HG02610 (cell line): ENCODE data around the gene TRIM63.

Experiments
- ATAC-seq: cut with Tn5 transposase; IDR thresholded peaks from one replicate; pipeline ENCODE4 v1.9.1; 2021; ENCODE audit warnings: mild to moderate bottlenecking, moderate library complexity; ENCODE audit not compliant: unreplicated experiment

The TRIM63 gene

GRCh38 chr1:26020330-26020768, 47.1 kb downstream of the TRIM63 start:
- no peak for ATAC-seq

DNA sequence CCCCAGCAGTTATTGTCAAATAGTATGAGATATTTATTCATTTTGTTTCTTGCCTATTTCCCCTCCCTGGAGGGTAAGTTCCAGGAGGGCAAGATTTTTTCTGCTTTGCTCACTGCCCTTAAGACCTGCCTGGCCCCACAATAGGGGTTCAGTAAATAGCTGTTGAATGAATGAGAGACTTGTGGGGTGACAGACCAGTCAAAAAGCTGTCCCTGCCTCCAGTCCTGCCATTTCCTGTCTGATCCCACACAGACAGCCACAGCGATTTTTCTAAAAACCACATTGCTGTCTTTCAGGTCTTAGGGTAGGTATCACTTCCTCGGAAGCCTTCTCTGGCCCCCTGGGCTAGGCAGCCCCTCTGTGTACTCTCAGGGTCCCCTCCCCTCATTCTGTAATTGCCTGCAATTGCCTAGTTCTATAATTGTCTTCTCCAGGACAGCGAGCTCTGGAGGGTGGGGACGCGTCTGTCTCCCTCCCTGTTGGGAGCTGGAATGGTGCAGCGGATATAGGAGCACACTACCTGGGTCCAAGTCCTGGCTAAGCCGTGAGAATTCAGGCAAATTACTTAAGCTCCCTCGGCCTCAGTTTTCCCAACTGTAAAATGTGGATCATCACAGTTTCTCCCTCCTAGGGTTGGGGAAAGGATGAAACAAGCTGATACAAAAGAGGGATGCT, 47.7 kb downstream of the TRIM63 start:
- ATAC-seq = no peak

DNA sequence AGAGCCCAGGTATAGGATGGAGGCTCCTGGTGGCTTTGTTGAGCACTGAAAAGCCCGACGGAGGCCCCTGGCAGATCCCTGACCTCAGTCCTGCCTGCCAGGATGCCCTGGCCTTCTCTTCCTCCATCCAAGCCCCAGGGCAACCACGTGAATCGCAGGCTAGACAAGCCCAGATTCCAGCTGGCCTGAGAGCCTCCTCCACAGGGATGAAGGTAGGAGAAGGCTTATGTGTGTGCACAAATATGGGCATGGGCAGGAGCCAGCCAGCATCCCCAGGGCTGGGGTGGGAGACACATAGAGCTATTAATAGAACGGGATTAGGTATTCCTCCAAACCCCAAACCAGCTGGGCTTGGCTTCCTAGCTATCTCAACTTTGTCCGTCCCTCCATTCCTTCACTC, 49.8 kb downstream of the TRIM63 start:
- no peak for ATAC-seq

DNA sequence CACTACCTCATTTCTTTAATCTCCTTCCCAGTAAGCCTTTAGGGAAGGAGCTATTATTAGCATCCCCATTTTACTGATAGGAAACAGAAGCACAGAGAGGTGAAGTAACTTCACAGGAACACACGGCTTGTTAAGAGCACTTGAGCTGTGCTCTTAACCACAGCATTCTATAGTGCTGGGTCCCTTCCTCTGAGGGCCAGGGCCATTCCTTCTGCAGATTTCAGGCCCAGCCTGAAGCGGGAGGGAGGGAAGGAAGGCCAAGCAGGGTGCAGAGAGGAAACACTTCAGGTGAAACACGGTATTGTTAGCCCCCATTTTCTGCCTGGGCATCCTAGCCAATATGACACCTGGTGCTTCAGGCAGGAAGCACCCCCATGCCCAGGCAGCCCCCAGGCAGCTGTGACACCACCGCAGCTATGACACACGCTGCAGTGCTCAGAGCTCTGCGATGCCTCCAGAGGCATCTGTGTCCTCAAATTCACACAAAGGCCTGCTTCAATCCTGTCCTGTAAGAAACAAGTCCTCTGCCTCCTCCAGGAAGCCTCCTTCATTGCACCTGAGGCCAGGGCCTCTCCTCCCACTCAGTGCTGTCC, 50.4 kb downstream of the TRIM63 start:
- no peak for ATAC-seq

- no peak for ATAC-seq
Measured at GRCh38 chr1:26016258-26016952, 51.0 kb downstream of the TRIM63 start.

DNA sequence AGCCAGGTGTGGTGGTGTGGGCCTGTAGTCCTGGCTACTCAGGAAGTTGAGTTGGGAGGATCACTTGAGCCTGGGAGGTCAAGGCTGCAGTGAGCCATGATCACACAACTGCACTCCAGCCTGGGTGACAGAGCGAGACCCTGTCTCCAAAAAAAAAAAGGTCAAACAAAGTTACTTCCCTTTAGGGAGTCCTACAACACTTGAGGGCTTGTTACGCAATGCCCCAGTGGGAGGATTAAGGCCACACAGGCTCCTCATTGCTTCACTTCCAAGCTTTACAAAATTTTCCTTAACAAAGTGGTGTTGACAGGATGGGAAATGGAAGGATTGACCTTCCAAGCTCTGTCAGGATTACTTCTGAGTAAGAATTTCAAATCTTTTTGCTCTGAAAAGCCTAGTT, 52.1 kb downstream of the TRIM63 start:
- no peak for ATAC-seq

- no peak for ATAC-seq
Measured at GRCh38 chr1:26014179-26014578, 53.3 kb downstream of the TRIM63 start.

DNA sequence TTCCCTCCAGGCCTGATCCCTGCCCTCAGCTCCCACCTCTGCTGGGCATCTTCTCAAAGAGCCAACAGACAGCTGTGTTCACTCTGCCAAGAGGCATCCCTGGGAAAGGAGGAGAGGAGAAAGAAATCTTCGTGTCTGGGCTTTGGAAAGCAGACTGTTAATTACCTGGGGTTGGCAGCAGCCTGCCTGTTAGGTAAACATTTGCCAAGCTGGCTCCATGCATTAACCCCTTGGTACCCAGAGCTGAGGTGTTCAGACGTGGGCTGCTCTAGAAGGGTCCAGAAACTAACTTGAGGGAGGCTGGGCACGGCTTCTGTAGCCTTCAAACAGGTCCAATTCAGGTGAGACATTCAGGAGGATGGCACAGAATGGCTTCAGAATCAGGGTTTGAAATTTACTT, 54.6 kb downstream of the TRIM63 start:
- no peak for ATAC-seq

DNA sequence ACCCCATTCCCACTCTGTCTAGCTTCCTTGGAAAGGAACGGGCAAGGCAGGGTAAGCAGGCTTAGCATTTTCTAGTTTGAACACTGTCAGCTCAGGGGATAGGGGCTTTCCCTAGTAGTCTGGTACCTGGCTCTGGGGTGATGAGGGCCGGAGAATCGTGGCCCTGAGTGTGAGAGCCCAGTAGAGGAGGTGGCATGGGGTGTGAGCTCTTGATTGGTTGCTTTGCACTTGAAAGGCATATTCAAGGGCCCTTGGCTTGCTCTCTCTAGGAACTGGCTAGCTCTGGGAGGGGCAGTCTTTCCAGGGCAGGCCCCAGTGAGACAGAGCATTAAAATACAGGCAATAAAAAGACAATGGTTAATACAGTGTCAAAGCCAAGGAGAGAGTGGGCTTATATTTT, 56.6 kb downstream of the TRIM63 start:
- ATAC-seq = no peak

GRCh38 chr1:26009796-26010447, 57.5 kb downstream of the TRIM63 start:
- no peak for ATAC-seq

DNA sequence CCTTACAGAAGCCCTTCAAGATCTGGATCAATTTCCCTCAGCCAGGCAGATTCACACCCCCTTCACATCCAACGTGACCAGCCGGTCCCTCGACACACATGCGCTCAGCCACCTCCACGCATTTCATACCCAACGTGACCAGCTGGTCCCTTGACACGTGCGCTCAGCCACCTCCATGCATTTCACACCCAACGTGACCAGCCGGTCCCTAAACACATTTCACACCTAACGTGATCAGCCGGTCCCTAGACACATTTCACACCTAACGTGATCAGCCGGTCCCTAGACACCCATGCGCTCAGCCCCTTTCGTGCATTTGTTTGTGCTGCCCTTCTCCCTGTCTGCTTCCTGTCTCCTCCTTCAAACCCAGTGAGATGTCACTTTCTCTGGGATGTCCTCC, 60.7 kb downstream of the TRIM63 start:
- ATAC-seq = no peak

DNA sequence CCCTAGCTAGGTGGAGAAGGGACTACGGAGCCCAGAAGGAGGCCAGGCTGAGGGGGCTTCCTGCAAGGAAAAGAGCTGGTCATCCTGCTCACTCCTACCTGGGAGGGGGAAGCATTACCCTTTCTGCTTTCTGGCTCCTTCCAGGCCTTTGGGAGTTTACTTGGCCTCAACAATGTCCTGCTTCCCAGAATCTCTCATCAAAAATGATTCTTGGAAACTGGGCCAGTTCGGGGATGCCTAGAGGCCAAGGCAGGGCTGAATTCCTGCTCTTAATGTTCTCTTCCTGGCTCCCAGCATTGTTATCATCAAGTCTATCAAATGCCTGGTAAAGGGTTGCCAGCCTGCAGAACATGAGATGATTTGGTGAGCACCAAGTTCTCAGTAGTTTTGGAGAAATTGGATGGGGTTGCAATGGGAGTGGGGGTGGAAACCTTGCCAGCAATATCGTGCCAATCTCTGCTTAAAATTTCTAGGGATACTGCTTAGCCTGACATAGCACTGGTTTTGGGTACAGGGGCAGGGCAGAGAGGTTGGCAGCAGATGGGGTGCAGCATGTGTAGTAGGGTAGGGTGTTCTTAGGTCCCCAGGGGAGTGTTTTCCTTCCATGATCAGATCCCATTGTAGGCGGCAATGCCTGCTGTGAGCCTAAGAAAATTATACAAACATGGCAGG, 61.9 kb downstream of the TRIM63 start:
- no peak for ATAC-seq

DNA sequence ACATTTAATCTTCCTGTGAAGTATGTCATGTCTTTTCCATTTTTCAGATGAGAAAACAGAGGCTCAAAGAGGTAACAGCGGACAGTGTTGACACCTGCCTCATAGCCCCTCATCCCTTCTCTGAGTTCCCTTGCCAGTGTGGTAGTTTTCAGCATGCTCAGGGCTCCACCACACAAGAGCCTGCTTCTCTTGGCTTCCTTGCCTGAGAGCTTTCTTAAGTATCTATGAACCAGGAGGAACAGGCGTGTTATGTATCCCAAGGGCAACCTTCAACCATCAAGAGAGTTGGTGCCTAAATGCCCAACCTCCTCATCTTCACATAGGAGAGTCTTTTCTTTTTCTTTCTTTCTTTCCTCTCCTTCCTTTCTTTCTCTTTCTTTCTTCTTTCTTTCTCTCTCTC, 63.7 kb downstream of the TRIM63 start:
- no peak for ATAC-seq

GRCh38 chr1:26003262-26003661, 64.2 kb downstream of the TRIM63 start:
- no peak for ATAC-seq
